Neuron (in vitro differentiated cells): ENCODE measurements around the gene PRR13.

Experiments used
- H2AFZ ChIP-seq: one replicate; pipeline ENCODE4 v1.6.1; 2013; ENCODE audit warnings: low read depth, mild to moderate bottlenecking, inconsistent platforms, low read length, moderate library complexity
- H3K27me3 ChIP-seq: one replicate; pipeline ENCODE4 v1.6.1; 2013; ENCODE audit warnings: low read length; ENCODE audit not compliant: insufficient read depth
- H3K36me3 ChIP-seq: one replicate; pipeline ENCODE4 v1.6.1; 2013; ENCODE audit warnings: low read length; ENCODE audit not compliant: insufficient read depth
- H3K4me1 ChIP-seq: one replicate; pipeline ENCODE4 v1.6.1; 2013; ENCODE audit warnings: low read length; ENCODE audit not compliant: insufficient read depth
- H3K4me3 ChIP-seq: 2 replicates; pipeline ENCODE4 v1.5.1; 2013; ENCODE audit warnings: mild to moderate bottlenecking, low read length, moderate library complexity
- H3K9me3 ChIP-seq: one replicate; pipeline ENCODE4 v1.6.1; 2013; ENCODE audit warnings: low read length

The PRR13 gene

DNA sequence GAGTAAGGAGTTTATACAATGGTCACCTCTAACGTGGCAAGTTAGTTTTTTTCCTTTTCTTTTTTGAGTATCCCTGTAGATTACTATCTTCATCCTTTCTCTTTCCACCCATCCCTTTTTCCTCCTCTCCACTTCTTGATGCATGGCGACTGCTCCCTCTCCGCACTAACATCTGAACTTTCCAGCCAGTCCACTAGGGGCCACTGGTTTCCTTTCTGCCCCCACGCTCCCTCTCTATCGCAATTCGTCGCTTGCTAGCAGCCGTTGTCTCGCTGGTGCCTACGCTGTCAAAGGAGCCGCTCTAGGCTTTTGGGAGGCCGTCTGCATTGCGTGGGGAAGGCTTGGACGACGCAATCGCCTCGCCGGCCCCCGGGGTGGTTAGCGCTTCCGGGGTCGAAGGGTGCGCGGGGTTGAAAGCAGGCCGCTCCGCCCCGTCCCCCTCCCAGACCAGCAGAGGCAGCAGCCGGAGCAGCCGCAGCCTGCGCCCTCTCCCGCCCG lies 10.2 kb downstream of the PRR13 start, which contains the start of gene PCBP2:
Gene PCBP2 (plus strand): TSS at position 442 of the 498 bp plus-strand sequence. CDS start 2,699 bp downstream, outside the sequence.
- peak within 1 kb of the TSS; percentile 100 for H3K4me3 ChIP-seq
- H2AFZ ChIP-seq: no peak within 1 kb of the TSS
- no peaks in the 10 kb centered on the region for H3K9me3 ChIP-seq
- H3K36me3 ChIP-seq: peaks cover 38% of the 10 kb centered on the region
- peaks cover 22% of the 10 kb centered on the region for H3K4me1 ChIP-seq
- no peaks in the 10 kb centered on the region for H3K27me3 ChIP-seq

DNA sequence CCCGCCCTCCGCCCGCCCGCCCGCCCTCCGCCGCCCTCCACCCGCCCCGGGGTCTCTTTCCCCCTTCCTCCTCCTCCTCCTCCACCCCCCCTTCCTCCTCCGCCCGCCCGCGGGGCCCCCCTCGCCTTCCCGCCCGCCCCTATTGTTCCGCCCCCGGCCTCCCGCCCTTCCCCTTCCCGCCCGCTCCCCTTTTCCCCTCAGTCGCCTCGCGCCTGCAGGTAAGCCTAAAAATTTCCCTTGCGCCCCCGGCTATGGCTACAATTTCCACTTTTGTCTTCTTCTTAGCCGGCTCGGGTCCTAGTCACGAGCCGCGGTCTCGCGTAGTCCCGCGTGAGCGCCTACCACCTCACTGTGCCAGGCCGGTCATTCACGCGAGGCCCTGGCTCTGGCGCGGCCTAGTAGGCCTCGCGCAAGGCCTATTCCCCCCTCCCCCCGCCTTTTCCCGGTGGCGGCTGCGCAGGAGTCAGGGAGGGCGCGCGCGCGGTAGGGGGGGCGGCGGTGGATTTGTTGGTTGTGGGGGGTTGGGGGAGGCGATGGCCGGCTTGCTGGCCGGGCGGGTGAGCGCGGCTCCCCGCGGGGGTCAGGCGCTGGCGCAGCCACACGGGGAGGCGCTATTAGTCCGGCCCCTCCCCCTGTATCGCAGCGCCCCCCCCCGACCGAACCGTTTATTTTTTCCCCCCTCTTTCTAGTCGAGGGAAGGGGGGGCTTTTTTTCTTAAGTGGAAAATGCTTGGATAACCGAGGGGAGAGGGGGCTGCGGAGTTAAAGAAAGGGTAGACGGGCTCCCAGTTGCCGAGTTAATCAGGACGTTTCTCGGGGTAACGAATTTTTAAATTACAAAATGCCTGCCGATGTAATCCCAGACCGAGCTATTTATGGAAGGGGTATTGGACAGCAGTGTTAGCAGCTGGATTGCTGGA lies 10.9 kb downstream of the PRR13 start:
- Histone ChIP-seq H3K36me3 (peaks cover 44% of the 10 kb centered on the region), H3K4me3 (peak overlapping the region; percentile 100), H3K9me3 (no peaks in the 10 kb centered on the region), H2AFZ (no peak overlapping the region), H3K4me1 (peaks cover 22% of the 10 kb centered on the region), H3K27me3 (no peaks in the 10 kb centered on the region)

DNA sequence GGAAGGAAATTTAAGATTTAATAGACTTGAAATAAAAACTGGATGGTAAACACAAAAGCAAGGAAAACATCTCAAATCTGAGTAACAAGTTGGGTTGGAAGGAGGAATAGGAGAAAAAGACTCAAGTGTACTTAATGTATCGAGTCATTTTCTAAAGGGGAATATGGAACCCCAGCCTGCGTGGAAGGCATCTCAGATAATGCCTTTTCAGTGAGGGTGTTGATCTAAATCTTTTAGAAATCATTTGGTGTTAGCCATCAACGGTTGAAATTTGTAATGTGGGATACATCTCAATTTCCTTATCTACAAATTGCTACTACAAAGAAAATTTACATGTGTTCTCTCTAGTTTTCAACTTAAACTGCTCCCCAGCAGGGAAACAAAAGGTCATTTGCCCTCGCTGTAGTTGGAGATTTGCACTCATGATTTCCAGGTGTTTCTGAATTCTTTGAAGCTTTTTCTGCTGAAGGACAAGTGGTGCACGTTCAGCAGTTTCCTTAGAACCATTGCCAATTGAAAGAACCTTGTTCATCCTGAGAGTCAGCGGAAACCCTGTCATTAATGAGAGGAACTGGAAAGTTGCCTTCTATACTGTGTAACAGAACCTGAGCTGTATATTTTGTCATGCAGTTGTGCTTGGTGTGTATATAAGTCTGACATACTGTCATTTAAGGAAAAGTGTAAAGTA lies 12.6 kb downstream of the PRR13 start:
- H3K4me1 ChIP-seq: peaks cover 22% of the 10 kb centered on the region

DNA sequence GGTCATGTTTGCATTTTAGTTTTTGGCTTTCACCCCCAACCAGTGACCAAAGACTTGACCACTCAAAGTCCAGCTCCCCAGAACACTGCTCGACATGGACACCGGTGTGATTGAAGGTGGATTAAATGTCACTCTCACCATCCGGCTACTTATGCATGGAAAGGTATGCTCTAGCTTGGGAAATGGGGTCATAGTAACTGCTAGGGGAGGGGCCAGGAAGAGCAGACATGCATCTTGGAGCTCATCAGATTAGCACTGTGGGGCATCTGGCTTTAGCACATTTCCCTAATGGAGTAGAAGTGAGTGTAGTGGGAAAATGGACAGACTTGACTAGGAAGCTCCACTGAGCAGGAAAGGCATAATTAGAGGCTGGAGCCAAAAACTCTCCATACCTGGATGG lies 13.2 kb downstream of the PRR13 start:
- H3K4me3 ChIP-seq: no peak overlapping the region
- no peaks in the 10 kb centered on the region for H3K9me3 ChIP-seq
- H2AFZ ChIP-seq: no peak overlapping the region
- H3K36me3 ChIP-seq: peaks cover 65% of the 10 kb centered on the region
- H3K27me3 ChIP-seq: no peaks in the 10 kb centered on the region
- H3K4me1 ChIP-seq: peaks cover 22% of the 10 kb centered on the region

More for the DNA sequence above, 12.6 kb downstream of the PRR13 start:
- no peaks in the 10 kb centered on the region for H3K9me3 ChIP-seq
- peaks cover 59% of the 10 kb centered on the region for H3K36me3 ChIP-seq
- H2AFZ ChIP-seq: no peak overlapping the region
- H3K27me3 ChIP-seq: no peaks in the 10 kb centered on the region
- H3K4me3 ChIP-seq: peak overlapping the region; percentile 100

DNA sequence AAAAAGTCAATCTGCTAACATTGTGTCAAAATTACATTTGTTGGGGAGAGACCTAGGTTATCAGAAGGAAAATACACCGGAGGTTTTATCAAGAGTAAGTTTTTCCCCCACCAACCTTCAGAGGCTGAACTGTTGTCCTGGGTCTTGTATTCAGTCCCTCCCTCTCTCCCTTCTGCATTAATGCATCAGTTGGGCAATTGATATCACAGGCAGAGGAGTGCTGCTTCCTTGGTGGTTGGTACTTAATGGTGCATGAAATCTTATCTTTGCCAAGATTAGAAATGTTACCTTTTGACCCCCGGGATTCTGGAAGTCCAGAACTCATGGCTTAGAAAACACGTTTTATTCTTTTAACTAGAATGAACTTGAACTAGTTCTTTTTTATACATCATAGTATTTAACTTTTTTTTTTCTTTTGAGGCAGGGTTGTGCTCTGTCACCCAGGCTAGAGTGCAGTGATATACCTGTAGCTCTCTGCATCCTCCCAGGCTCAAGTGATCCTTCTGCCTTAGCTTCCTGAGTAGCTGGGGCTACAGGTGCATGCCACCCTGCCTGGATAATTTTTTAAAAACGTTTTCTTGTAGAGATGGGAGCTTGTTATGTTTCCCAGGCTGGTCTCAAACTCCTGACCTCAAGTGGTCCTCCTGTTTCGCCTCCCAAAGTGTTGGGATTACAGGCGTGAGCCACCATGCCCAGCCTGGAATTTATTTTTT lies 15.3 kb downstream of the PRR13 start:
- H3K9me3 ChIP-seq: no peaks in the 10 kb centered on the region
- H3K4me3 ChIP-seq: no peak overlapping the region
- peaks cover 86% of the 10 kb centered on the region for H3K36me3 ChIP-seq
- no peaks in the 10 kb centered on the region for H3K27me3 ChIP-seq
- H2AFZ ChIP-seq: no peak overlapping the region
- peaks cover 22% of the 10 kb centered on the region for H3K4me1 ChIP-seq

DNA sequence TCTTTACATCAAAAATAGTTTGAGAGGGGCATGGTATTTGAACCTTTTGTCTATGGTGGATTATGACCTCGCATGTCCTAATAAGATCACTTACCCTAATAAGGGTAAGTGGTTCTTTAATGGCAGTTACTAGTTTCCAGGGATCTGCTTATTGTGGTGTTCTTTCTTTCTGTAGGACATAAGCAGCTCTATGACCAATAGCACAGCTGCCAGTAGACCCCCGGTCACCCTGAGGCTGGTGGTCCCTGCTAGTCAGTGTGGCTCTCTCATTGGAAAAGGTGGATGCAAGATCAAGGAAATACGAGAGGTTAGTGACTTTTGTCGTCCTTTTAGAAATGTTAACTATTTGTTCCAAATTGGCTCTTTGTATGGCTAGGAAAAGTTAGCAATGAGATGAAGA lies 17.6 kb downstream of the PRR13 start:
- Histone ChIP-seq H3K4me1 (peaks cover 8% of the 10 kb centered on the region), H2AFZ (no peak overlapping the region), H3K27me3 (no peaks in the 10 kb centered on the region), H3K9me3 (no peaks in the 10 kb centered on the region), H3K36me3 (peaks cover 99% of the 10 kb centered on the region), H3K4me3 (no peak overlapping the region)

DNA sequence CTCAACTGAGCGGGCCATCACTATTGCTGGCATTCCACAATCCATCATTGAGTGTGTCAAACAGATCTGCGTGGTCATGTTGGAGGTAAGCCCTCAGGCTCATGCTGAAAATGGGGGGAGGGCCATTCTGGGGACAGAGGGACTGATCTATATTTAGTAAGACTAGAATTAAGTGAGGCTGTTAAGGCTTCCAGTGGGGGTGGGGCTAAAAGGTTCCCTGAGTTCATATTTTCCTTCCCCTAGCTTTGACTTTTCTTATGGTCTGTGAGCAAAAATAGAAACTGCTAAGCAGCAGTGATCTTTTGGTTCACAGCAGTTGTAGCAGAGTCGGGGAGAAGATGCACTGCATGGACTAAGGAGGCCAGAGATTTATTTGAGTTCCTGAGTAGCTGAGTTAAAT lies 19.5 kb downstream of the PRR13 start:
- H3K9me3 ChIP-seq: no peaks in the 10 kb centered on the region
- no peaks in the 10 kb centered on the region for H3K4me1 ChIP-seq
- no peak overlapping the region for H3K4me3 ChIP-seq
- H2AFZ ChIP-seq: no peak overlapping the region
- no peaks in the 10 kb centered on the region for H3K27me3 ChIP-seq
- peaks cover 99% of the 10 kb centered on the region for H3K36me3 ChIP-seq

DNA sequence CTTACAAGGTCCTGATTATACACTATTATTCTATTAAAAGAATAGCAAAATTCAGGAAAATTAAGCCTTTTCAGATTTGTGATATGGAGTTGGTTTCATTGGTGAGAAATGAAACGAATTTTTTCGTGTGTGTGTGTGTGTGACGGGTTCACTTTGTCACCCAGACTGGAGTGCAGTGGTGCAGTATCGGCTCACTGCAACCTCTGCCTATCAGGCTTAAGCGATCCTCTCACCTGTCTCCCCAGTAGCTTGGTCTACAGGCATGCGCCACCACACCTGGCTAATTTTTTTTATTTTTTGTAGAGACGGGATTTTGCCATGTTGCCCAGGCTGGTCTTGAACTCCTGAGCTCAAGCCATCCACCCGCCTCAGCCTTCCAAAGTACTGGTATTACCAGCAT lies 20.1 kb downstream of the PRR13 start:
- H3K27me3 ChIP-seq: no peaks in the 10 kb centered on the region
- no peaks in the 10 kb centered on the region for H3K4me1 ChIP-seq
- H3K9me3 ChIP-seq: no peaks in the 10 kb centered on the region
- H3K4me3 ChIP-seq: no peak overlapping the region
- H2AFZ ChIP-seq: no peak overlapping the region
- peaks cover 99% of the 10 kb centered on the region for H3K36me3 ChIP-seq

DNA sequence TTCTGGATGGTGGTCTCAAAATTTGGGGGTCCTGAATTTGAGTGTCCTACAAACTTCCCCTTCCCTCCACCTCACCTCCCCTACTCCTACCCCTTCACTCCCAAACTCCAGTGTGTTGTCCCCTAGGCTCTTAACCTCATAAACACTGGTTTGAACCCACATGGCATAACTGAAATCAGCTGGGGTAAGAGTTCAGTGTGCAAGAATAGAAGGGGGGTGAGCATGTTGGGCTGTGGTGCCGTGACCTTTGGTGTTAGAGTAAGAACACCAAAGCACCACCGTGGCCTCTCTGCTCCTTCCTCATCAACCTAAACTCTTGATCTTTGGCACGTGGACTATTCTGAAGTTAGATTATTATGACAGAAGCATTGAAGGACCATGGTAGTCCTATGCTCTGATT lies 21.4 kb downstream of the PRR13 start:
- no peak overlapping the region for H2AFZ ChIP-seq
- H3K36me3 ChIP-seq: peaks cover 99% of the 10 kb centered on the region
- no peak overlapping the region for H3K4me3 ChIP-seq
- no peaks in the 10 kb centered on the region for H3K9me3 ChIP-seq
- H3K4me1 ChIP-seq: no peaks in the 10 kb centered on the region
- no peaks in the 10 kb centered on the region for H3K27me3 ChIP-seq

DNA sequence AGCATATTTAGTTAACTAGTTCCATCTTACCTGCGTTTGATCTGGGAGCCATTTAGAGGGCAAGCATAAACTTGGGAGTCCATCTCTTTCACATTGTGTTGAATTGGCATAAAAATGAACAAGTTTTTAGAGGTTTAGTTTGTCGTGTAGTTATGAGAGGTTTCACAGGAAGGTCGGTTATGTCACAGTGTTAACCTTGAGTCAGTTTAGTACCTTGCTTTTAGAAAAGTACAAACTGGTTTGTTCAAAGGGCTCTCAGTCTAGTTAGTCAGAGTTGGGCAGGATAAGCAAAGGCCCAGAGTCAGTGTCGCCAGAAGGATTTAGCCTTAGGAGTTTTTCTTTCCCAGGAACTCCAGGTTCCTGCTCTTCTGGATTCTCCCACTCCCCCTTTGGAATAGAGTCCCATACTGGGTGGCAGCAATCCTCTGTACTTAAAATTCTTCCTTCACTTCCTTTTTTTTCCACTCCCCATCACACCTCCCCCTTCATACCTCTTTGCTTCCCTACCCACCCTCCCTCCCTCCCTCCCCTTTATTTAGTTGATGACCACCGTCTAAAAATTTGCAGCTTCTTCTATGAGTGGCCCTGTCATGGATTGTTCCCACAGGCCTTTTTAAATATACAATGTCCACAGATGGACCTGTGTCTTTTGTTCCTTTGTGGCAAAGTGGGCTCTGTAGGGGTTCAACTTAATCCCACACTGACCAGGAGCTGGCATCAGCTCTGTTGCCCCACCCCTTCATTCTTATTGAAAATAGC lies 22.4 kb downstream of the PRR13 start:
- no peak overlapping the region for H2AFZ ChIP-seq
- H3K9me3 ChIP-seq: no peaks in the 10 kb centered on the region
- H3K4me3 ChIP-seq: no peak overlapping the region
- peaks cover 100% of the 10 kb centered on the region for H3K36me3 ChIP-seq
- H3K27me3 ChIP-seq: no peaks in the 10 kb centered on the region
- no peaks in the 10 kb centered on the region for H3K4me1 ChIP-seq

DNA sequence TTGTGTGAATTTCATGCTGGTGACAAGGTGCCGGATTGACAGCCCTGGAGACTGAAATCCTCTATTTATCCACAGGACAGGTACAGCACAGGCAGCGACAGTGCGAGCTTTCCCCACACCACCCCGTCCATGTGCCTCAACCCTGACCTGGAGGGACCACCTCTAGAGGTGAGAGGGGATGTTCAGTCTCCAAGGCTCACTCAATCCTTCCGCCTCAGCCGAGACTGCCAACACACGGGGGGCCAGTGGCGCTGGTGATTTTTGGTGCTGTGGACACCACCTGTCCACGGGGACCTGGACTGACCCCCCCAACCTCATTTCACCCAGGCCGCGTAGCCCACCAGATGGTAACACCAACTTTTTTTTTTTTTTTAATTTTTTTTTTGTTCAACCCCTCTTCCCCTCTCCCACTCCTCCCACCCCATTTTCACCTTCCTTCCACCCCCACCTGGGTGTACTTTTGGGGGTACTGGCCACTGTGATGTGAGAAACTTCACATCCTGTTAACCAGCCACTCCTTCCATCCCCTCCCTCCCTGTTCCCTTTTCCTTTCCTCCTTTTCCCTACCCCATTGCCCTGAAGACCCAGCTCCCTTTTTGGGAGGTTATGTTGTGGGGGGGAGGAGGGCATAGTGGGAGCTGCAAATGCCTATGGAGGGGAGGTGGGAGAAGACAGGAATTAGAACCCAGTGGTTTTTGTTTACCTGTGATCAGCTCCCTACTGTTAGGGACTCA lies 23.3 kb downstream of the PRR13 start:
- H2AFZ ChIP-seq: no peak overlapping the region
- no peak overlapping the region for H3K4me3 ChIP-seq
- H3K4me1 ChIP-seq: no peaks in the 10 kb centered on the region
- no peaks in the 10 kb centered on the region for H3K27me3 ChIP-seq
- H3K9me3 ChIP-seq: no peaks in the 10 kb centered on the region
- H3K36me3 ChIP-seq: peaks cover 100% of the 10 kb centered on the region

DNA sequence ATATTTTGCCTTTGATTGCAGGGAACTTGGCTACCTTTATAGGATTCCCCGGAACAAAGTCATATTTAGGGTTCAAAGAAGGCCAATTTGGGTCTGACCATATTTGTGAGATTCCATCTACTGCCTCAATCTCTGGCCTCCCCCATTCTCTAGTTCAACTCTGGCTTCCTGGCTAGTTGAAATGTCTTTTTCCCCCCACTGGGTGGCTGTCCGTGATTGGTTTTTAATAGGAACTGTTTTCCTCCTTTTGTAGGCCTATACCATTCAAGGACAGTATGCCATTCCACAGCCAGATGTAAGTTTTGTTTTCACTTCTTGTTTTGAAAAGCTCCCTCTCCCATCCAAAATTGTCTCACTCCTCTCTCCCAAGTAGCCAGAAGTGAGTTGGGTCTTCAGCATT lies 24.1 kb downstream of the PRR13 start:
- no peaks in the 10 kb centered on the region for H3K27me3 ChIP-seq
- peaks cover 100% of the 10 kb centered on the region for H3K36me3 ChIP-seq
- no peaks in the 10 kb centered on the region for H3K4me1 ChIP-seq
- no peaks in the 10 kb centered on the region for H3K9me3 ChIP-seq
- H3K4me3 ChIP-seq: no peak overlapping the region
- no peak overlapping the region for H2AFZ ChIP-seq
